Measurements from ENCODE around the gene MYF6.

The MYF6 gene

DNA sequence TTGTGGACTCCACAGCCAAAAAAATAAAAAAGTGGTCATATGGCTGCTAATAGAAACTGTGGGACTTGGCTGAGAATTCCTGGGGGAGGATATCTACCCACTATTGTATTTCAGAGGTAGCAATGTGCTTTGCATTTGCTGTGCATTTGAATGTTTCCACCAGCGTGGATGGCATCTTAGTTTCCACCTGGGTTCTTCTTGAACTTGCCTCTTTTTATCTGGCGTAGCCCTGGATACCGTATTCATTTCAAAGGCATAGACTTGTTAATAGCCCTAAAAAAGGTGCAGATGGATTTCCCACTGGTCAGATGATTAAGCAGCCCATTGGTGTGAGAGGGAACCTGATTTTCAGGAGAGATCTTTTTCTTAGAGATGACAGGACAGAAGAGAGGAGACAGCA, 7.4 kb downstream of the MYF6 start:
- TF ChIP-seq, protein P1, sequence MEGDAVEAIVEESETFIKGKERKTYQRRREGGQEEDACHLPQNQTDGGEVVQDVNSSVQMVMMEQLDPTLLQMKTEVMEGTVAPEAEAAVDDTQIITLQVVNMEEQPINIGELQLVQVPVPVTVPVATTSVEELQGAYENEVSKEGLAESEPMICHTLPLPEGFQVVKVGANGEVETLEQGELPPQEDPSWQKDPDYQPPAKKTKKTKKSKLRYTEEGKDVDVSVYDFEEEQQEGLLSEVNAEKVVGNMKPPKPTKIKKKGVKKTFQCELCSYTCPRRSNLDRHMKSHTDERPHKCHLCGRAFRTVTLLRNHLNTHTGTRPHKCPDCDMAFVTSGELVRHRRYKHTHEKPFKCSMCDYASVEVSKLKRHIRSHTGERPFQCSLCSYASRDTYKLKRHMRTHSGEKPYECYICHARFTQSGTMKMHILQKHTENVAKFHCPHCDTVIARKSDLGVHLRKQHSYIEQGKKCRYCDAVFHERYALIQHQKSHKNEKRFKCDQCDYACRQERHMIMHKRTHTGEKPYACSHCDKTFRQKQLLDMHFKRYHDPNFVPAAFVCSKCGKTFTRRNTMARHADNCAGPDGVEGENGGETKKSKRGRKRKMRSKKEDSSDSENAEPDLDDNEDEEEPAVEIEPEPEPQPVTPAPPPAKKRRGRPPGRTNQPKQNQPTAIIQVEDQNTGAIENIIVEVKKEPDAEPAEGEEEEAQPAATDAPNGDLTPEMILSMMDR (IDR thresholded peaks at IDR 0.05; ENCODE audit: insufficient read depth, low read length, missing control alignments) = no peak
- no peak overlapping the region for H3K4me3 ChIP-seq (ENCODE audit: low read depth, low read length)
- no peak for DNase-seq (ENCODE audit: low read depth, low spot score)
- POLR2A ChIA-PET = no interaction called here
- CTCF ChIA-PET = no interaction called here

DNA sequence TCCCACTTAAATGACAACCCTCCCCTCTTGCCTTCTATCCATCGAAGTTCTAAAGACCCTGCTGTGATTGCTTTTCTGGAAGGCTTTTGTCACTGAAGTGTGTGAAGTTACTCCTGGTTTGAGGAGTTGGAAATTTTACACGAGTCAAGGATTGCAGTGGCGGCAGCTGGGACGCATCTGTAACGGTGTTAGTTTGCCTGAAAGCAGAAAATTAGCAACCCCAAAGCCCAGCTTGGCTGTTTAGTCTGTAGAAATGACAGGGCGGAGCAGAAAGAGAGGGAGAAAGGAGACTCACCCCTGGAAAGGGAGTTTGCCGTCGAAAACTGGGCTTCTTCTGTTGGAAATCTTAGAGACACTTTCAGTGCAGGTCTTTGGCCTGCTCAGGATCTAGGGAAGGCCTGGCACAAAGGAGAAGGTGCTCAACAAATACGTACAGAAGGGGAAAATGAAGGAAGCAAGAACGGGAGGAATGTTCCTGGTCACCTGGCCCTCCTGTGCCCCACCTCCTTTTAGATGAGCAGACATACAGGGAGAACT, 8.3 kb downstream of the MYF6 start:
- CTCF ChIA-PET = interaction anchor here (1.1 kb wide), 1 partner anchor 13 kb away, joined by 3 read pairs; no protein-coding TSS in a partner anchor
- TF ChIP-seq, protein P1 (IDR thresholded peaks at IDR 0.05; ENCODE audit: insufficient read depth, low read length, missing control alignments) = no peak
- POLR2A ChIA-PET = no interaction called here
- no peak for DNase-seq (ENCODE audit: low read depth, low spot score)
- H3K4me3 ChIP-seq (ENCODE audit: low read depth, low read length) = no peak overlapping the region

DNA sequence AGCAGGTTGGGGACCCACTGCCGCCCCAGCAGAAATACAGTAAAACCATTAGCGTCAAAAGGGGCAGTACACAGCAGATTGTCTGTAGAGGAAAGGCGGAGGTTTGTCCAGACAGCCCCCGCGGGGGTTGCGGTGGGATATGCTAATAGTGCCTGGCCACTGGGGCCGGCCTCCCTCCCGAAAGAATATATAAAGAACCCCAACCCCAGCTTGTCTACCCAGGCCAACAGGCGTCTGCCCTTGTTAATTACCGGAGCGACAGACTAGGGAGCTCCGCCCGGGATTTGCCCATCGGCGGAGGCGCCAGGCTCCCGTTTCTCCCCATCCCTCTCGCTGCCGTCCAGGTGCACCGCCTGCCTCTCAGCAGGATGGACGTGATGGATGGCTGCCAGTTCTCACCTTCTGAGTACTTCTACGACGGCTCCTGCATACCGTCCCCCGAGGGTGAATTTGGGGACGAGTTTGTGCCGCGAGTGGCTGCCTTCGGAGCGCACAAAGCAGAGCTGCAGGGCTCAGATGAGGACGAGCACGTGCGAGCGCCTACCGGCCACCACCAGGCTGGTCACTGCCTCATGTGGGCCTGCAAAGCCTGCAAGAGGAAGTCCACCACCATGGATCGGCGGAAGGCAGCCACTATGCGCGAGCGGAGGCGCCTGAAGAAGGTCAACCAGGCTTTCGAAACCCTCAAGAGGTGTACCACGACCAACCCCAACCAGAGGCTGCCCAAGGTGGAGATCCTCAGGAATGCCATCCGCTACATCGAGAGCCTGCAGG, 9.4 kb downstream of the MYF6 start, which contains the start of gene MYF5:
MYF5 (plus strand) TSS at position 217 of the 774 bp plus-strand sequence; CDS start at position 369, 152 bp downstream.
- DNase-seq (ENCODE audit: low read depth, low spot score) = no peak
- CTCF ChIA-PET = no interaction called here
- H3K4me3 ChIP-seq (ENCODE audit: low read depth, low read length) = no peak within 1 kb of the TSS
- TF ChIP-seq, protein P1 (IDR thresholded peaks at IDR 0.05; ENCODE audit: insufficient read depth, low read length, missing control alignments) = no peak
- POLR2A ChIA-PET = no interaction called here

DNA sequence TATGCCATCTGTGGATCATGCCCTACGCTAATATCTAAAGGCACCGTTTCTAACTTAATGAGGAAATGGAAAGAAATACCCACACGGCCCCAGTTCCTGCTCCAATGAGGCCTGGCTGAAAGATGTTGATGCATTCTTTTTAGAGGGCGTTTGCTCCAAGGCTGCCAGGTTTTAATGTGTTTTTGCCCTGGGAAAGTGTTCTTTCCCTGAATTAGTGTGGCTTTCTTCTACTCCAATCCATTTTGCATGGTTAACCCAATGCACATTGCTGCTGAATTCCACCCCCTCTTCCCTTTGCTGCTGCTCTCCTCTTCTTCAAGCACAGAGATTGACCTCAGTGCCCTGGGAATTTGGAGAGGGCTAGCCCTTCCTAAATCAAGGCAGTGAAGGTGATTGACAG, 10.4 kb downstream of the MYF6 start:
- no peak for DNase-seq (ENCODE audit: low read depth, low spot score)
- no peak overlapping the region for H3K4me3 ChIP-seq (ENCODE audit: low read depth, low read length)
- ChIA-PET CTCF (no interaction called here), POLR2A (no interaction called here)
- TF ChIP-seq, protein P1 (IDR thresholded peaks at IDR 0.05; ENCODE audit: insufficient read depth, low read length, missing control alignments) = no peak

DNA sequence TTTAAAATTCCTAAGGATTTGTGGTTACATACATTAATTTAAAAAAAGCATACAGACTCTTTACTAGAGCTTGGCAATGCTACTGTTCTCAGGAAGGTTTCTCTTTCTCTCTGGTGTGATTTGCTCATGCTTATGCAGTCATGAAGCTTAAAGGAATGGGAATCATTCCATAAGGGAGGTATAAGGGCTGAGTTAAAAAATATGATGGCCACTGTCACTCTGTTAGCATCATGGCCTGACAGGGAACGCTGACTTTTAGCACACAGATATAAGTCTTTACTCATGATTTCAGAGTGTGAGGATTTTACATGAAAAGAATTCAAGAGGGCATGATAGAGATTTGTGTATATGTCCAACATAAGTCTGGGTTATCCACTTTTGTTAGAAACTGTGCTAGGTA, 13.1 kb downstream of the MYF6 start:
- ChIA-PET POLR2A (no interaction called here), CTCF (no interaction called here)
- H3K4me3 ChIP-seq (ENCODE audit: low read depth, low read length) = no peak overlapping the region
- no peak for DNase-seq (ENCODE audit: low read depth, low spot score)
- TF ChIP-seq, protein P1 (IDR thresholded peaks at IDR 0.05; ENCODE audit: insufficient read depth, low read length, missing control alignments) = no peak

DNA sequence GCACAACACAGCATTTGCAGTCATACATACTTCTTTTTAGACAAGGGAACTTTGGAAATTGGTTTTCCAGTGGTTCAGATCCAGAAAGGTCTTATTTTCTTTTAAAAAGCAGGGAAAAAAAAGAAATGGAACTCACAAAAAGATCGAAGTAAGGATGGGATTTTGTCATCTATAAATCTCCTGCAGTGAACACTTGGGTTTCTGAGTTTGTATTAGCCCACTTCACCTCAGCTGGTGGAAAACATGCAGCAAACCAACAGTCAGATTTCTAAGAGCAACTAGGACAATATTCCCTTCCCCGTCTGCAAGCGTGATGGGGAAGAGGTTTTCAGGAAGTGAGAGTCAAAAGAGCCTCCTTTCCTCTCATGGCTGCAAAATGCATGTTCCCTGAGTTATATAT, 13.9 kb downstream of the MYF6 start:
- no peak for DNase-seq (ENCODE audit: low read depth, low spot score)
- no peak overlapping the region for H3K4me3 ChIP-seq (ENCODE audit: low read depth, low read length)
- ChIA-PET CTCF (no interaction called here), POLR2A (no interaction called here)
- TF ChIP-seq, protein P1 (IDR thresholded peaks at IDR 0.05; ENCODE audit: insufficient read depth, low read length, missing control alignments) = no peak
